GM12878 (cell line): ENCODE data around the gene PRR12. TPM values are rescaled to one million over a fixed set of nuclear protein-coding genes. Genes with fewer than 3 reads are reported as not detected.

Experiments
- BACH1 ChIP-seq: fragments of 450-650 bp; IDR thresholded peaks from 2 replicates; pipeline ENCODE4 v1.6.1; 2017; ENCODE audit warnings: mild to moderate bottlenecking, borderline replicate concordance
- BRCA1 ChIP-seq: IDR thresholded peaks from 2 replicates; pipeline ENCODE4 v1.6.1; 2011; ENCODE audit warnings: low read depth, low read length, improper control_type of control experiment
- FOS ChIP-seq: IDR thresholded peaks from 3 replicates; pipeline ENCODE4 v1.6.1; 2011; ENCODE audit warnings: borderline replicate concordance; ENCODE audit not compliant: insufficient read length; ENCODE audit errors: extremely low read depth
- GABPA ChIP-seq: IDR thresholded peaks from 2 replicates; pipeline ENCODE4 v1.6.1; 2014; ENCODE audit warnings: antibody characterized with exemption, low read depth, mild to moderate bottlenecking, inconsistent platforms
- KLF5 ChIP-seq: fragments of 450-650 bp; IDR thresholded peaks from 2 replicates; pipeline ENCODE4 v1.6.1; 2014; ENCODE audit warnings: mild to moderate bottlenecking; ENCODE audit not compliant: partially characterized antibody
- MEF2A ChIP-seq: IDR thresholded peaks from 2 replicates; pipeline ENCODE4 v1.6.1; 2011; ENCODE audit warnings: low read depth, mild to moderate bottlenecking, low read length, moderate library complexity; ENCODE audit not compliant: insufficient read depth
- NFXL1 ChIP-seq: fragments of 450-650 bp; IDR thresholded peaks from 2 replicates; pipeline ENCODE4 v1.6.1; 2017; ENCODE audit warnings: antibody characterized with exemption, mild to moderate bottlenecking, borderline replicate concordance
- POU2F2 ChIP-seq: IDR thresholded peaks from 3 replicates; pipeline ENCODE4 v1.6.1; 2011; ENCODE audit warnings: low read depth, mild to moderate bottlenecking, low read length, borderline replicate concordance
- RBBP5 ChIP-seq: fragments of 200-600 bp; sonication (generic); conservative IDR thresholded peaks from 2 replicates; pipeline ENCODE4 v1.6.1; 2016
- SIN3A ChIP-seq: IDR thresholded peaks from 2 replicates; pipeline ENCODE4 v1.6.1; 2012; ENCODE audit warnings: low read depth, low read length, improper control_type of control experiment
- SMAD1 ChIP-seq: fragments of 450-650 bp; IDR thresholded peaks from 2 replicates; pipeline ENCODE4 v1.6.1; 2018; ENCODE audit warnings: mild to moderate bottlenecking, low read depth; ENCODE audit not compliant: partially characterized antibody
- TCF3 ChIP-seq: IDR thresholded peaks from 2 replicates; pipeline ENCODE4 v1.6.1; 2012; ENCODE audit warnings: low read depth, mild to moderate bottlenecking, low read length, borderline replicate concordance; ENCODE audit not compliant: insufficient read depth
- TCF7 ChIP-seq: IDR thresholded peaks from 2 replicates; pipeline ENCODE4 v1.6.1; 2014; ENCODE audit warnings: antibody characterized with exemption, borderline replicate concordance
- ZNF217 ChIP-seq: fragments of 450-650 bp; IDR thresholded peaks from 2 replicates; pipeline ENCODE4 v1.6.1; 2017; ENCODE audit warnings: antibody characterized with exemption, mild to moderate bottlenecking
- ZSCAN29 ChIP-seq: fragments of 450-650 bp; IDR thresholded peaks from 2 replicates; pipeline ENCODE4 v1.6.1; 2017; ENCODE audit warnings: mild to moderate bottlenecking, moderate library complexity
- polyA plus RNA-seq, 11 experiments: library from polyadenylated mRNA; depleted of rRNA in 4 of 11; unstranded in 6 of 11; stranded (reverse) in 5 of 11; fragments of >200 nt; fragmentation: Nextera tagmentation in 4 of 11; fragmentation: Illumina TruSeq in 1 of 11; extraction: Ambion mirVana in 4 of 11; extraction: Trizol in 1 of 11; gene quantifications; 1 replicate in 1 of 11; 2 replicates in 10 of 11; pipeline versions ENCODE4 v1.2.1 to v1.2.3, GENCODE V29; 2011 to 2016; ENCODE audit warnings: inconsistent platforms in 2 of 11, missing spikeins in 2 of 11, low read depth in 1 of 11
- total RNA-seq, 4 experiments: library from RNA; depleted of rRNA in 3 of 4; stranded (reverse); fragments of >200 nt in 3 of 4; fragmentation: Illumina TruSeq in 1 of 4; extraction: Trizol in 1 of 4; gene quantifications; 2 replicates each; pipeline versions ENCODE4 v1.2.1 to v1.2.3, GENCODE V29; 2013 to 2021
- TF ChIP-seq, protein P1 (sequence below): IDR thresholded peaks from 2 replicates; pipeline ENCODE4 v1.6.1; 2012; ENCODE audit warnings: low read length, inconsistent platforms
- TF ChIP-seq, protein P2 (sequence below): IDR thresholded peaks from 2 replicates; pipeline ENCODE4 v1.6.1; 2011; ENCODE audit warnings: mild to moderate bottlenecking, low read depth, low read length, moderate library complexity; ENCODE audit not compliant: insufficient replicate concordance
- TF ChIP-seq, protein P3 (sequence below): IDR thresholded peaks from 2 replicates; pipeline ENCODE4 v1.6.1; 2012; ENCODE audit warnings: mild to moderate bottlenecking, low read depth, low read length
- TF ChIP-seq, protein P4 (sequence below): fragments of 450-650 bp; formaldehyde crosslinking; IDR thresholded peaks from 2 replicates; pipeline ENCODE4 v1.4.0; 2022; ENCODE audit warnings: mild to moderate bottlenecking, moderate library complexity

PRR12 gene
- total and polyA plus RNA-seq, 10 of the 15 experiments (the other 5 are each of a cell fraction or from before 2014, with no cell fraction given) = 0.02 to 25.3 (median 1.6) TPM

DNA sequence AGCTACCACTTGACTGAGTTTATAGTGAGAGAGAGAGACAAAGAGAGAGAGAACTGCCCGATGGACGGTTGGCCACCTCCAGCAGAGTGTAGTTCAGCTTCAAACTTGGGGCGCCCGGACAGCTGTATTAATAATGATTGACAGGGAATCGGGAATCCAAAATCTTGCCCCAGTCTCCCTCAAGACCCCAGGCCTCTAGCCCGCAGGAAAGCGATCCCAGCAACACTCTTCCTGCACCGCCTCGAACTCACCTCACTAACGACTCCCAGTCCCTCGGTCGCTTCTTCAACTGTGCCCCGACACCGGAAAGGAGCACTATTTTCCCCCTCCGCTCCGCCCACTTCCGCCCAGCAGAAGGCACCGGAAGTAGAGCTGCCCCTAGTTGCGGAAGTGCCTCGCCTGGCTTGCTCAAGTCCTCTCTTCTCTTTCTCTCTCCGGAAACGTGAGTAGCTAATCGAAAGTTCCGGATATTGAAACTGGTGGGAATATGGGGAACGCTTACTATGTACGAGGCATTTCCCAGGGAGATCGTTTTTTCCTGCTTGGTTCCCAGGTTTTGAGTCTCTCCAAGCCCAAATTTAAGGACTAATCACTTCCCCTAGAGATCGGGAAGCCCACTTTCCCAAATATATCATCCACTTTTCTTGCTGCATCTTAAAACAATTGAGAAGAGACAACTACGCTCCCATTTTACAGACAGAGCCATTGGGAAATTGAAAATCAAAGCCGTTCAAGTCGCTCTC, 10.5 kb upstream of the PRR12 start, which contains the start of gene NOSIP (continued):
- TF ChIP-seq, protein P1, sequence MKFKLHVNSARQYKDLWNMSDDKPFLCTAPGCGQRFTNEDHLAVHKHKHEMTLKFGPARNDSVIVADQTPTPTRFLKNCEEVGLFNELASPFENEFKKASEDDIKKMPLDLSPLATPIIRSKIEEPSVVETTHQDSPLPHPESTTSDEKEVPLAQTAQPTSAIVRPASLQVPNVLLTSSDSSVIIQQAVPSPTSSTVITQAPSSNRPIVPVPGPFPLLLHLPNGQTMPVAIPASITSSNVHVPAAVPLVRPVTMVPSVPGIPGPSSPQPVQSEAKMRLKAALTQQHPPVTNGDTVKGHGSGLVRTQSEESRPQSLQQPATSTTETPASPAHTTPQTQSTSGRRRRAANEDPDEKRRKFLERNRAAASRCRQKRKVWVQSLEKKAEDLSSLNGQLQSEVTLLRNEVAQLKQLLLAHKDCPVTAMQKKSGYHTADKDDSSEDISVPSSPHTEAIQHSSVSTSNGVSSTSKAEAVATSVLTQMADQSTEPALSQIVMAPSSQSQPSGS = no peak; the same call in 1 of the 2 replicates
- TF ChIP-seq SMAD1 (peak; percentile 72), GABPA (peak; percentile 100), TCF7 (no peak; the same call in 1 of the 2 replicates), SIN3A (no peak; the same call in 1 of the 2 replicates), POU2F2 (peak; percentile 93), MEF2A (0 out of 2 replicates have a peak, but pooled peaks have one; percentile 13), RBBP5 (no peak), ZNF217 (no peak), TCF3 (peak; percentile 32; the same call in 1 of the 2 replicates), BRCA1 (no peak), FOS (no peak), KLF5 (peak; percentile 64), BACH1 (no peak; the same call in 1 of the 2 replicates), ZSCAN29 (no peak), NFXL1 (no peak)
- TF ChIP-seq, protein P2, sequence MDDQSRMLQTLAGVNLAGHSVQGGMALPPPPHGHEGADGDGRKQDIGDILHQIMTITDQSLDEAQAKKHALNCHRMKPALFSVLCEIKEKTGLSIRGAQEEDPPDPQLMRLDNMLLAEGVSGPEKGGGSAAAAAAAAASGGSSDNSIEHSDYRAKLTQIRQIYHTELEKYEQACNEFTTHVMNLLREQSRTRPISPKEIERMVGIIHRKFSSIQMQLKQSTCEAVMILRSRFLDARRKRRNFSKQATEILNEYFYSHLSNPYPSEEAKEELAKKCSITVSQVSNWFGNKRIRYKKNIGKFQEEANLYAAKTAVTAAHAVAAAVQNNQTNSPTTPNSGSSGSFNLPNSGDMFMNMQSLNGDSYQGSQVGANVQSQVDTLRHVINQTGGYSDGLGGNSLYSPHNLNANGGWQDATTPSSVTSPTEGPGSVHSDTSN = no peak
- TF ChIP-seq, protein P3, sequence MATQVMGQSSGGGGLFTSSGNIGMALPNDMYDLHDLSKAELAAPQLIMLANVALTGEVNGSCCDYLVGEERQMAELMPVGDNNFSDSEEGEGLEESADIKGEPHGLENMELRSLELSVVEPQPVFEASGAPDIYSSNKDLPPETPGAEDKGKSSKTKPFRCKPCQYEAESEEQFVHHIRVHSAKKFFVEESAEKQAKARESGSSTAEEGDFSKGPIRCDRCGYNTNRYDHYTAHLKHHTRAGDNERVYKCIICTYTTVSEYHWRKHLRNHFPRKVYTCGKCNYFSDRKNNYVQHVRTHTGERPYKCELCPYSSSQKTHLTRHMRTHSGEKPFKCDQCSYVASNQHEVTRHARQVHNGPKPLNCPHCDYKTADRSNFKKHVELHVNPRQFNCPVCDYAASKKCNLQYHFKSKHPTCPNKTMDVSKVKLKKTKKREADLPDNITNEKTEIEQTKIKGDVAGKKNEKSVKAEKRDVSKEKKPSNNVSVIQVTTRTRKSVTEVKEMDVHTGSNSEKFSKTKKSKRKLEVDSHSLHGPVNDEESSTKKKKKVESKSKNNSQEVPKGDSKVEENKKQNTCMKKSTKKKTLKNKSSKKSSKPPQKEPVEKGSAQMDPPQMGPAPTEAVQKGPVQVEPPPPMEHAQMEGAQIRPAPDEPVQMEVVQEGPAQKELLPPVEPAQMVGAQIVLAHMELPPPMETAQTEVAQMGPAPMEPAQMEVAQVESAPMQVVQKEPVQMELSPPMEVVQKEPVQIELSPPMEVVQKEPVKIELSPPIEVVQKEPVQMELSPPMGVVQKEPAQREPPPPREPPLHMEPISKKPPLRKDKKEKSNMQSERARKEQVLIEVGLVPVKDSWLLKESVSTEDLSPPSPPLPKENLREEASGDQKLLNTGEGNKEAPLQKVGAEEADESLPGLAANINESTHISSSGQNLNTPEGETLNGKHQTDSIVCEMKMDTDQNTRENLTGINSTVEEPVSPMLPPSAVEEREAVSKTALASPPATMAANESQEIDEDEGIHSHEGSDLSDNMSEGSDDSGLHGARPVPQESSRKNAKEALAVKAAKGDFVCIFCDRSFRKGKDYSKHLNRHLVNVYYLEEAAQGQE = no peak
- TF ChIP-seq, protein P4, sequence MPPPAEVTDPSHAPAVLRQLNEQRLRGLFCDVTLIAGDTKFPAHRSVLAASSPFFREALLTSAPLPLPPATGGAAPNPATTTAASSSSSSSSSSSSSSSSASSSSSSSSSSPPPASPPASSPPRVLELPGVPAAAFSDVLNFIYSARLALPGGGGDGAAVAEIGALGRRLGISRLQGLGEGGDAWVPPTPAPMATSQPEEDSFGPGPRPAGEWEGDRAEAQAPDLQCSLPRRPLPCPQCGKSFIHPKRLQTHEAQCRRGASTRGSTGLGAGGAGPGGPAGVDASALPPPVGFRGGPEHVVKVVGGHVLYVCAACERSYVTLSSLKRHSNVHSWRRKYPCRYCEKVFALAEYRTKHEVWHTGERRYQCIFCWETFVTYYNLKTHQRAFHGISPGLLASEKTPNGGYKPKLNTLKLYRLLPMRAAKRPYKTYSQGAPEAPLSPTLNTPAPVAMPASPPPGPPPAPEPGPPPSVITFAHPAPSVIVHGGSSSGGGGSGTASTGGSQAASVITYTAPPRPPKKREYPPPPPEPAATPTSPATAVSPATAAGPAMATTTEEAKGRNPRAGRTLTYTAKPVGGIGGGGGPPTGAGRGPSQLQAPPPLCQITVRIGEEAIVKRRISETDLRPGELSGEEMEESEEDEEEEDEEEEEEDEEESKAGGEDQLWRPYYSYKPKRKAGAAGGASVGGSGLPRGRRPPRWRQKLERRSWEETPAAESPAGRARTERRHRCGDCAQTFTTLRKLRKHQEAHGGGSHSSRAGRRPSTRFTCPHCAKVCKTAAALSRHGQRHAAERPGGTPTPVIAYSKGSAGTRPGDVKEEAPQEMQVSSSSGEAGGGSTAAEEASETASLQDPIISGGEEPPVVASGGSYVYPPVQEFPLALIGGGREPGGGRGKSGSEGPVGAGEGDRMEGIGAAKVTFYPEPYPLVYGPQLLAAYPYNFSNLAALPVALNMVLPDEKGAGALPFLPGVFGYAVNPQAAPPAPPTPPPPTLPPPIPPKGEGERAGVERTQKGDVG (CRISPR knock-in tag) = no peak
